Measurements from ENCODE around the gene NR2C2. TPM values are rescaled to one million over a fixed set of nuclear protein-coding genes. Genes with fewer than 3 reads are reported as not detected.

Gene NR2C2
- 21.8 and 25.7 TPM in 2 replicates for total RNA-seq

GRCh38 chr3:14947100-14947885 is at the start of gene NR2C2:
Gene NR2C2, plus strand, starts transcription at chr3:14947583. Its CDS starts 56,332 bp downstream, at chr3:15003915.

GRCh38 chr3:15064835-15065549 is 117.6 kb downstream of the NR2C2 start, which contains the start of gene MRPS25:
Gene MRPS25, minus strand, starts transcription at chr3:15065315. Its CDS starts 121 bp downstream, at chr3:15065194.

Other genes starting within 250 kb of the NR2C2 start
- gene FGD5, start 128.6 kb upstream of the NR2C2 start, total RNA-seq, result 0.11 and 0.37 TPM in 2 replicates
- gene MRPS25, start 117.7 kb downstream of the NR2C2 start, total RNA-seq, result 12.1 and 22.4 TPM in 2 replicates
- 29.0 and 30.4 TPM in 2 replicates for gene RBSN, start 151.6 kb downstream of the NR2C2 start, total RNA-seq